Naive thymus-derived CD4-positive, alpha-beta T cell (primary cell): Measurements from ENCODE around the gene MPPE1. TPM values are rescaled to one million over a fixed set of nuclear protein-coding genes. Genes with fewer than 3 reads are reported as not detected.

Experiments used
- ATAC-seq: fragments of 150-1000 bp; cut with Tn5 transposase; 2 replicates; pipeline ENCODE4 v1.10.0; 2021; ENCODE audit warnings: mild to moderate bottlenecking, moderate library complexity
- CTCF ChIA-PET: fragments of 350-600 bp; sonication (Branson Sonifier 250); formaldehyde crosslinking; loops from one replicate; lab custom pipeline; 2021; ENCODE audit warnings: antibody characterized with exemption; lab: Charles Lee
- POLR2A ChIA-PET: fragments of 350-600 bp; sonication (Branson Sonifier 250); formaldehyde crosslinking; loops from one replicate; lab custom pipeline; 2021; ENCODE audit warnings: antibody characterized with exemption, inconsistent platforms; lab: Charles Lee
- DNase-seq, 9 donors: peaks; one replicate each; pipeline versions ENCODE4 v3.0.0 to v3.0.0-alpha.2; 2020 to 2022; ENCODE audit warnings: mixed read lengths in 1 of 9
- H3K27ac ChIP-seq: one replicate; pipeline ENCODE4 v1.7.0; 2013; ENCODE audit warnings: mild to moderate bottlenecking, low read depth, low read length, moderate library complexity
- H3K27me3 ChIP-seq, 2 donors: one replicate each; pipeline ENCODE4 v1.7.0; 2013; ENCODE audit warnings: low read length in 2 of 2, mild to moderate bottlenecking in 2 of 2, moderate library complexity in 2 of 2; ENCODE audit not compliant: control insufficient read depth in 2 of 2, insufficient read depth in 2 of 2
- H3K36me3 ChIP-seq, 3 experiments: 1 replicate in 2 of 3; 2 replicates in 1 of 3; pipeline ENCODE4 v1.7.0; 2013; ENCODE audit warnings: low read length in 3 of 3, mild to moderate bottlenecking in 3 of 3, moderate library complexity in 1 of 3; ENCODE audit not compliant: insufficient read depth in 3 of 3, control insufficient read depth in 2 of 3
- H3K4me1 ChIP-seq, 2 donors: one replicate each; pipeline ENCODE4 v1.7.0; 2013; ENCODE audit warnings: low read length in 2 of 2, mild to moderate bottlenecking in 2 of 2, moderate library complexity in 1 of 2; ENCODE audit not compliant: control insufficient read depth in 2 of 2, insufficient read depth in 2 of 2
- H3K4me3 ChIP-seq: 2 replicates; pipeline ENCODE4 v1.7.0; 2013; ENCODE audit warnings: mild to moderate bottlenecking, low read length
- H3K9me3 ChIP-seq, 3 experiments: 1 replicate in 2 of 3; 2 replicates in 1 of 3; pipeline ENCODE4 v1.7.0; 2013; ENCODE audit warnings: low read length in 3 of 3; ENCODE audit not compliant: control insufficient read depth in 2 of 3
- H3K27ac Mint-ChIP-seq, 9 donors: one replicate each; pipeline ENCODE4 v1.8.0; 2020 to 2022; ENCODE audit warnings: mixed read lengths in 9 of 9, mild to moderate bottlenecking in 8 of 9, moderate library complexity in 5 of 9, inconsistent platforms in 2 of 9
- H3K27me3 Mint-ChIP-seq, 5 donors: one replicate each; pipeline ENCODE4 v1.8.0; 2021 to 2022; ENCODE audit warnings: mixed read lengths in 5 of 5, mild to moderate bottlenecking in 1 of 5
- H3K36me3 Mint-ChIP-seq, 5 donors: one replicate each; pipeline ENCODE4 v1.8.0; 2020 to 2022; ENCODE audit warnings: mixed read lengths in 5 of 5, mild to moderate bottlenecking in 3 of 5, inconsistent platforms in 1 of 5
- H3K4me1 Mint-ChIP-seq, 7 donors: one replicate each; pipeline ENCODE4 v1.8.0; 2020 to 2022; ENCODE audit warnings: mixed read lengths in 7 of 7, mild to moderate bottlenecking in 3 of 7, inconsistent platforms in 1 of 7
- H3K4me3 Mint-ChIP-seq, 10 donors: one replicate each; pipeline ENCODE4 v1.8.0; 2020 to 2022; ENCODE audit warnings: mild to moderate bottlenecking in 10 of 10, mixed read lengths in 10 of 10, moderate library complexity in 6 of 10, inconsistent platforms in 2 of 10
- H3K9me3 Mint-ChIP-seq, 11 donors: one replicate each; pipeline ENCODE4 v1.8.0; 2020 to 2022; ENCODE audit warnings: mixed read lengths in 11 of 11, mild to moderate bottlenecking in 4 of 11, inconsistent platforms in 1 of 11, moderate library complexity in 1 of 11
- intact Hi-C, 2 donors: fragments of 100-400 bp; cut with micrococcal nuclease; formaldehyde crosslinking; loops; one replicate each; pipeline ENCODE4 v1.15.1; 2023
- polyA plus RNA-seq, 2 donors: library from polyadenylated mRNA; unstranded; fragments of 300-500 nt; fragmentation: Illumina TruSeq; gene quantifications; one replicate each; pipeline ENCODE4 v1.2.3, GENCODE V29; 2021
- total RNA-seq, 6 experiments: library from RNA in 5 of 6; stranded (reverse) in 5 of 6; gene quantifications; 1 replicate in 5 of 6; 2 replicates in 1 of 6; pipeline ENCODE4 v1.2.3 and lab custom pipeline; 2021 to 2026

The MPPE1 gene
- total and polyA plus RNA-seq, 7 experiments from 2014 or later = 45.6 to 88.0 (median 70.3) TPM

- Histone ChIP-seq H3K4me3 (no peak overlapping the region), H3K27me3 (no peaks in the 10 kb centered on the region), H3K27ac (no peak overlapping the region), H3K9me3 (no peaks in the 10 kb centered on the region), H3K36me3 (peaks cover 6 to 47% (median 7%) of the 10 kb centered on the region in 3 experiments), H3K4me1 (no peaks in the 10 kb centered on the region)
- H3K36me3 Mint-ChIP-seq = peaks cover 4 to 51% (median 16%) of the 10 kb centered on the region in 5 donors
- H3K9me3 Mint-ChIP-seq = no peaks in the 10 kb centered on the region
- H3K4me1 Mint-ChIP-seq = peaks cover 0 to 7% (median 0%) of the 10 kb centered on the region in 7 donors
- H3K4me3 Mint-ChIP-seq = no peak overlapping the region
- POLR2A ChIA-PET = no interaction called here
- ATAC-seq = peak; percentile 76
- CTCF ChIA-PET = interaction anchor here (0.9 kb wide), 1 partner anchor 1002 kb away, joined by 3 read pairs; no protein-coding TSS in a partner anchor
- DNase-seq = no peak
- intact Hi-C loops = no loop called here
- peak overlapping the region in 1 of 9 donors; percentile 26 for H3K27ac Mint-ChIP-seq
- no peaks in the 10 kb centered on the region for H3K27me3 Mint-ChIP-seq
Measured at GRCh38 chr18:11883153-11883552, 25.0 kb downstream of the MPPE1 start.

- Mint-ChIP-seq H3K27me3 (no peaks in the 10 kb centered on the region), H3K27ac (no peak overlapping the region), H3K36me3 (peaks cover 3 to 52% (median 15%) of the 10 kb centered on the region in 5 donors), H3K4me1 (peaks cover 0 to 7% (median 0%) of the 10 kb centered on the region in 7 donors), H3K4me3 (no peak overlapping the region), H3K9me3 (no peaks in the 10 kb centered on the region)
- POLR2A ChIA-PET = no interaction called here
- no peaks in the 10 kb centered on the region for H3K4me1 ChIP-seq
- H3K4me3 ChIP-seq = no peak overlapping the region
- intact Hi-C loops = no loop called here
- CTCF ChIA-PET = no interaction called here
- H3K27ac ChIP-seq = no peak overlapping the region
- no peaks in the 10 kb centered on the region for H3K9me3 ChIP-seq
- no peaks in the 10 kb centered on the region for H3K27me3 ChIP-seq
- DNase-seq (no peak), ATAC-seq (peak; percentile 48)
- peaks cover 6 to 42% (median 7%) of the 10 kb centered on the region in 3 experiments for H3K36me3 ChIP-seq
Measured at GRCh38 chr18:11882636-11883035, 25.5 kb downstream of the MPPE1 start.

- Histone ChIP-seq H3K9me3 (no peaks in the 10 kb centered on the region), H3K27me3 (no peaks in the 10 kb centered on the region), H3K4me1 (no peaks in the 10 kb centered on the region), H3K27ac (no peak overlapping the region), H3K4me3 (no peak overlapping the region), H3K36me3 (peaks cover 6 to 25% (median 7%) of the 10 kb centered on the region in 3 experiments)
- H3K4me1 Mint-ChIP-seq = peaks cover 0 to 5% (median 0%) of the 10 kb centered on the region in 7 donors
- peaks cover 0 to 50% (median 14%) of the 10 kb centered on the region in 5 donors for H3K36me3 Mint-ChIP-seq
- DNase-seq = no peak
- intact Hi-C loops = no loop called here
- peak overlapping the region in 3 of 9 donors; percentile 37 to 71 (median 42) for H3K27ac Mint-ChIP-seq
- ChIA-PET CTCF (no interaction called here), POLR2A (no interaction called here)
- H3K4me3 Mint-ChIP-seq = no peak overlapping the region
- no peak for ATAC-seq
- H3K9me3 Mint-ChIP-seq = no peaks in the 10 kb centered on the region
- no peaks in the 10 kb centered on the region for H3K27me3 Mint-ChIP-seq
Measured at GRCh38 chr18:11880586-11881304, 27.4 kb downstream of the MPPE1 start.

GRCh38 chr18:11877497-11878135, 30.5 kb downstream of the MPPE1 start:
- H3K27me3 Mint-ChIP-seq = no peaks in the 10 kb centered on the region
- no peak overlapping the region for H3K4me3 Mint-ChIP-seq
- ChIA-PET POLR2A (no interaction called here), CTCF (no interaction called here)
- no peak overlapping the region for H3K27ac Mint-ChIP-seq
- no peak overlapping the region for H3K27ac ChIP-seq
- H3K9me3 ChIP-seq = no peaks in the 10 kb centered on the region
- ATAC-seq (no peak), DNase-seq (no peak)
- intact Hi-C loops = no loop called here
- peaks cover 1 to 35% (median 11%) of the 10 kb centered on the region in 5 donors for H3K36me3 Mint-ChIP-seq
- H3K4me1 ChIP-seq = no peaks in the 10 kb centered on the region
- peaks cover 0 to 3% (median 0%) of the 10 kb centered on the region in 11 donors for H3K9me3 Mint-ChIP-seq
- no peaks in the 10 kb centered on the region for H3K4me1 Mint-ChIP-seq
- H3K4me3 ChIP-seq = no peak overlapping the region
- peaks cover 0 to 3% (median 0%) of the 10 kb centered on the region in 3 experiments for H3K36me3 ChIP-seq
- no peaks in the 10 kb centered on the region for H3K27me3 ChIP-seq

- Mint-ChIP-seq H3K27me3 (peaks cover 0 to 5% (median 0%) of the 10 kb centered on the region in 5 donors), H3K4me3 (no peak overlapping the region), H3K27ac (no peak overlapping the region), H3K9me3 (peaks cover 0 to 3% (median 0%) of the 10 kb centered on the region in 11 donors), H3K36me3 (peaks cover 1 to 18% (median 6%) of the 10 kb centered on the region in 5 donors), H3K4me1 (no peaks in the 10 kb centered on the region)
- H3K9me3 ChIP-seq = no peaks in the 10 kb centered on the region
- DNase-seq (no peak), ATAC-seq (no peak)
- H3K36me3 ChIP-seq = no peaks in the 10 kb centered on the region
- intact Hi-C loops = no loop called here
- ChIA-PET POLR2A (no interaction called here), CTCF (interaction anchor here (0.9 kb wide), 1 partner anchor 10 kb away, joined by 3 read pairs; no protein-coding TSS in a partner anchor)
- H3K27ac ChIP-seq = no peak overlapping the region
- no peak overlapping the region for H3K4me3 ChIP-seq
- H3K4me1 ChIP-seq = no peaks in the 10 kb centered on the region
- H3K27me3 ChIP-seq = no peaks in the 10 kb centered on the region
Measured at GRCh38 chr18:11874676-11875075, 33.4 kb downstream of the MPPE1 start.

- intact Hi-C loops = loop anchor here (2.0 kb wide), 2 partner anchors 141 to 1313 kb away; no protein-coding TSS in a partner anchor
- ChIA-PET CTCF (interaction anchor here (0.6 kb wide), 1 partner anchor 66 kb away, joined by 4 read pairs; no protein-coding TSS in a partner anchor), POLR2A (no interaction called here)
- Histone ChIP-seq H3K27me3 (no peaks in the 10 kb centered on the region), H3K36me3 (no peaks in the 10 kb centered on the region), H3K4me3 (no peak overlapping the region), H3K9me3 (no peaks in the 10 kb centered on the region), H3K4me1 (no peaks in the 10 kb centered on the region), H3K27ac (no peak overlapping the region)
- H3K4me1 Mint-ChIP-seq = no peaks in the 10 kb centered on the region
- no peak for ATAC-seq
- no peak for DNase-seq
- H3K36me3 Mint-ChIP-seq = peaks cover 1 to 18% (median 6%) of the 10 kb centered on the region in 5 donors
- H3K27me3 Mint-ChIP-seq = peaks cover 0 to 8% (median 0%) of the 10 kb centered on the region in 5 donors
- peaks cover 0 to 3% (median 0%) of the 10 kb centered on the region in 11 donors for H3K9me3 Mint-ChIP-seq
- H3K27ac Mint-ChIP-seq = no peak overlapping the region
- no peak overlapping the region for H3K4me3 Mint-ChIP-seq
Measured at GRCh38 chr18:11873670-11874340, 34.3 kb downstream of the MPPE1 start.
